ENCODE measurements around the gene PEDS1. TPM values are rescaled to one million over a fixed set of nuclear protein-coding genes. Genes with fewer than 3 reads are reported as not detected.

The PEDS1 gene
- total RNA-seq, 5 donors from 2014 or later (not counting 1 experiment from before 2014, with no cell fraction given) = 17.6 to 20.0 (median 18.3) TPM

DNA sequence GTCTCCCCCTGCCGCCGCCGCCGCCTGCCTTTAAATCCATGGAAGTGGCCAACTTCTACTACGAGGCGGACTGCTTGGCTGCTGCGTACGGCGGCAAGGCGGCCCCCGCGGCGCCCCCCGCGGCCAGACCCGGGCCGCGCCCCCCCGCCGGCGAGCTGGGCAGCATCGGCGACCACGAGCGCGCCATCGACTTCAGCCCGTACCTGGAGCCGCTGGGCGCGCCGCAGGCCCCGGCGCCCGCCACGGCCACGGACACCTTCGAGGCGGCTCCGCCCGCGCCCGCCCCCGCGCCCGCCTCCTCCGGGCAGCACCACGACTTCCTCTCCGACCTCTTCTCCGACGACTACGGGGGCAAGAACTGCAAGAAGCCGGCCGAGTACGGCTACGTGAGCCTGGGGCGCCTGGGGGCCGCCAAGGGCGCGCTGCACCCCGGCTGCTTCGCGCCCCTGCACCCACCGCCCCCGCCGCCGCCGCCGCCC is 37.6 kb upstream of the PEDS1 start:
- peak in 27 of 35 experiments; percentile 22 to 66 (median 47) for DNase-seq
- peaks cover 9 to 38% of the 10 kb centered on the region in 2 experiments for H3K4me1 ChIP-seq (ENCODE audit: control insufficient read depth in 1 of 2, extremely low read depth in 1 of 2, insufficient read depth in 2 of 2, low read length in 2 of 2)
- Mint-ChIP-seq H3K4me1 (peaks cover 21 to 32% (median 28%) of the 10 kb centered on the region in 3 donors), H3K27me3 (peaks cover under 1 to 1% of the 10 kb centered on the region in 2 donors), H3K9me3 (no peaks in the 10 kb centered on the region), H3K27ac (peak overlapping the region in 1 of 2 donors; percentile 80), H3K36me3 (peaks cover 6% of the 10 kb centered on the region), H3K4me3 (peak overlapping the region; percentile 73 to 87 (median 75))
- peak overlapping the region; percentile 52 for H3K27ac ChIP-seq (ENCODE audit: low read length)
- peaks cover 0 to 3% of the 10 kb centered on the region in 2 experiments for H3K27me3 ChIP-seq (replicated peaks in 1 of 2; ENCODE audit: control insufficient read depth in 2 of 2, extremely low read depth in 1 of 2, insufficient read depth in 2 of 2, low read length in 1 of 2)
- WGBS (ENCODE audit: insufficient coverage) = under 1% methylated on average over 66 of the region's 69 CpGs
- H3K4me3 ChIP-seq (ENCODE audit: control insufficient read depth in 1 of 2, extremely low read depth in 1 of 2, low read length in 1 of 2) = peak overlapping the region in 1 of 2 donors; percentile 67
- peak; percentile 33 to 64 (median 54) for ATAC-seq (replicated peaks in 1 of 4)
- POLR2A ChIA-PET = interaction anchor here (0.6 to 0.7 kb wide), 5 partner anchors 10 to 608 kb away, joined by 3 to 12 read pairs (median 5); partner anchors contain the start of gene PEDS1 (in 1 of the 2)
- H3K36me3 ChIP-seq (ENCODE audit: control insufficient read depth in 2 of 2, extremely low read depth in 1 of 2, insufficient read depth in 1 of 2, low read length in 1 of 2) = peaks cover 0 to 9% of the 10 kb centered on the region in 2 donors
- CTCF ChIA-PET = interaction anchor here in 1 of 2 donors (0.6 to 5.7 kb wide), 6 partner anchors 75 to 379 kb away, joined by 3 to 34 read pairs (median 4); no protein-coding TSS in a partner anchor
- H3K9me3 ChIP-seq = no peaks in the 10 kb centered on the region

GRCh38 chr20:50190251-50191064 is 36.9 kb upstream of the PEDS1 start, which contains the start of gene CEBPB:
Gene CEBPB, plus strand, starts transcription at chr20:50190830. Its CDS starts 204 bp downstream, at chr20:50191034.
- WGBS (ENCODE audit: insufficient coverage) = 2% methylated on average over 89 of the region's 89 CpGs
- ChIA-PET POLR2A (interaction anchor here (0.6 to 0.7 kb wide), 2 partner anchors 10 to 37 kb away, joined by 3 to 8 read pairs; partner anchors contain the start of gene PEDS1 (in 1 of the 2)), CTCF (interaction anchor here in 1 of 2 donors (1.5 to 5.7 kb wide), 3 partner anchors 75 to 273 kb away, joined by 3 to 34 read pairs (median 8); no protein-coding TSS in a partner anchor)
- peaks cover 6% of the 10 kb centered on the region for H3K36me3 Mint-ChIP-seq
- DNase-seq = peak; percentile 50 to 86 (median 74)
- H3K27me3 ChIP-seq (replicated peaks in 1 of 2; ENCODE audit: control insufficient read depth in 2 of 2, extremely low read depth in 1 of 2, insufficient read depth in 2 of 2, low read length in 1 of 2) = peaks cover 0 to 8% of the 10 kb centered on the region in 2 experiments
- no peaks in the 10 kb centered on the region for H3K9me3 Mint-ChIP-seq
- peak within 1 kb of the TSS; percentile 67 to 70 for H3K4me3 ChIP-seq (ENCODE audit: control insufficient read depth in 1 of 2, extremely low read depth in 1 of 2, low read length in 1 of 2)
- peak within 1 kb of the TSS; percentile 80 to 87 for H3K27ac Mint-ChIP-seq
- peak within 1 kb of the TSS; percentile 71 for H3K27ac ChIP-seq (ENCODE audit: low read length)
- H3K4me1 Mint-ChIP-seq = peaks cover 21 to 32% (median 30%) of the 10 kb centered on the region in 3 donors
- peaks cover 9 to 39% of the 10 kb centered on the region in 2 experiments for H3K4me1 ChIP-seq (ENCODE audit: control insufficient read depth in 1 of 2, extremely low read depth in 1 of 2, insufficient read depth in 2 of 2, low read length in 2 of 2)
- ATAC-seq (replicated peaks in 1 of 4) = peak; percentile 51 to 68 (median 64)
- H3K4me3 Mint-ChIP-seq = peak within 1 kb of the TSS; percentile 78 to 87 (median 85)
- peaks cover 7 to 8% of the 10 kb centered on the region in 2 donors for H3K27me3 Mint-ChIP-seq
- peaks cover 0 to 9% of the 10 kb centered on the region in 2 donors for H3K36me3 ChIP-seq (ENCODE audit: control insufficient read depth in 2 of 2, extremely low read depth in 1 of 2, insufficient read depth in 1 of 2, low read length in 1 of 2)
- no peaks in the 10 kb centered on the region for H3K9me3 ChIP-seq

GRCh38 chr20:50189681-50190250 is 36.2 kb upstream of the PEDS1 start:
- 68% methylated on average over 19 of the region's 29 CpGs for WGBS (ENCODE audit: insufficient coverage)
- ChIA-PET CTCF (interaction anchor here in 1 of 2 donors (5.7 kb wide), 1 partner anchor 273 kb away, joined by 34 read pairs; no protein-coding TSS in a partner anchor), POLR2A (no interaction called here)
- ATAC-seq (replicated peaks in 1 of 4) = no peak
- DNase-seq = peak in 15 of 35 experiments; percentile 5 to 40 (median 16)
- H3K4me1 ChIP-seq (ENCODE audit: control insufficient read depth in 1 of 2, extremely low read depth in 1 of 2, insufficient read depth in 2 of 2, low read length in 2 of 2) = peaks cover 9 to 35% of the 10 kb centered on the region in 2 experiments
- peak overlapping the region; percentile 11 to 25 for H3K27ac Mint-ChIP-seq
- H3K27ac ChIP-seq (ENCODE audit: low read length) = no peak overlapping the region
- peaks cover 0 to 13% of the 10 kb centered on the region in 2 experiments for H3K27me3 ChIP-seq (replicated peaks in 1 of 2; ENCODE audit: control insufficient read depth in 2 of 2, extremely low read depth in 1 of 2, insufficient read depth in 2 of 2, low read length in 1 of 2)
- H3K4me3 Mint-ChIP-seq = peak overlapping the region; percentile 49 to 87 (median 67)
- peaks cover 1% of the 10 kb centered on the region for H3K36me3 Mint-ChIP-seq
- no peaks in the 10 kb centered on the region for H3K9me3 ChIP-seq
- H3K4me3 ChIP-seq (ENCODE audit: control insufficient read depth in 1 of 2, extremely low read depth in 1 of 2, low read length in 1 of 2) = peak overlapping the region; percentile 11 to 67
- peaks cover 21 to 28% (median 27%) of the 10 kb centered on the region in 3 donors for H3K4me1 Mint-ChIP-seq
- peaks cover 8 to 11% of the 10 kb centered on the region in 2 donors for H3K27me3 Mint-ChIP-seq
- H3K9me3 Mint-ChIP-seq = no peaks in the 10 kb centered on the region
- H3K36me3 ChIP-seq (ENCODE audit: control insufficient read depth in 2 of 2, extremely low read depth in 1 of 2, insufficient read depth in 1 of 2, low read length in 1 of 2) = peaks cover 0 to 6% of the 10 kb centered on the region in 2 donors

- CTCF ChIA-PET = interaction anchor here (0.7 to 5.7 kb wide), 2 partner anchors 274 to 287 kb away, joined by 3 to 34 read pairs; no protein-coding TSS in a partner anchor
- DNase-seq = no peak
- Mint-ChIP-seq H3K27ac (peak overlapping the region; percentile 11 to 72), H3K27me3 (peaks cover 8 to 18% of the 10 kb centered on the region in 2 donors), H3K4me3 (peak overlapping the region in 2 of 3 donors; percentile 67 to 87), H3K9me3 (no peaks in the 10 kb centered on the region), H3K4me1 (peaks cover 20 to 25% (median 21%) of the 10 kb centered on the region in 3 donors), H3K36me3 (no peaks in the 10 kb centered on the region)
- H3K36me3 ChIP-seq (ENCODE audit: control insufficient read depth in 2 of 2, extremely low read depth in 1 of 2, insufficient read depth in 1 of 2, low read length in 1 of 2) = peaks cover 0 to 5% of the 10 kb centered on the region in 2 donors
- ATAC-seq (replicated peaks in 1 of 4) = no peak
- H3K4me3 ChIP-seq (ENCODE audit: control insufficient read depth in 1 of 2, extremely low read depth in 1 of 2, low read length in 1 of 2) = no peak overlapping the region
- H3K4me1 ChIP-seq (ENCODE audit: control insufficient read depth in 1 of 2, extremely low read depth in 1 of 2, insufficient read depth in 2 of 2, low read length in 2 of 2) = peaks cover 9 to 29% of the 10 kb centered on the region in 2 experiments
- no peak overlapping the region for H3K27ac ChIP-seq (ENCODE audit: low read length)
- H3K9me3 ChIP-seq = no peaks in the 10 kb centered on the region
- H3K27me3 ChIP-seq (replicated peaks in 1 of 2; ENCODE audit: control insufficient read depth in 2 of 2, extremely low read depth in 1 of 2, insufficient read depth in 2 of 2, low read length in 1 of 2) = peaks cover 0 to 16% of the 10 kb centered on the region in 2 experiments
- POLR2A ChIA-PET = no interaction called here
- 91% methylated on average over 9 of the region's 18 CpGs for WGBS (ENCODE audit: insufficient coverage)
These were observed 35.6 kb upstream of the PEDS1 start for GRCh38 chr20:50188879-50189680.

DNA sequence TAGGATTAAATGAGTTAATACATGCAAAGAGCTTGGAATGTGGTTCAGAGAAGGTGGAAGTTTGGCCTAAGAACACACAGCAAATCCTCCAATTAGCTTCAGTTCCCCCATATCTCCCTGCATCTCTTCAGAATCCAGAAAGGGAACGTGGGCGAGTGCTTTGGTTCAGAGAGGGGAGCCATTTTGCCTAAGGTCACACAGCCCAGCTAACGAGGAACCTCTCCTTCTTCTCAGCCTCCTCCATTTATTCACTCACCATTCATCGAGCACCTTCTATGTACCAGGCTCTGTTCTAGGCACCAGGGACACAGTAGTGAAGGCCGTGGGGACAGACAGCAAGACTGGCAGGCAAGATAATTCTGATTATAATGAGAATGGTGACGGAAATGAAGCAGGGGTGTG is 34.8 kb upstream of the PEDS1 start:
- ATAC-seq (replicated peaks in 1 of 4) (no peak), DNase-seq (no peak)
- WGBS (ENCODE audit: insufficient coverage) = 100% methylated on average over 1 of the region's 6 CpGs
- H3K4me3 ChIP-seq (ENCODE audit: control insufficient read depth in 1 of 2, extremely low read depth in 1 of 2, low read length in 1 of 2) = no peak overlapping the region
- Mint-ChIP-seq H3K36me3 (no peaks in the 10 kb centered on the region), H3K4me1 (peaks cover 13 to 19% (median 14%) of the 10 kb centered on the region in 3 donors), H3K27me3 (peaks cover 8 to 22% of the 10 kb centered on the region in 2 donors), H3K9me3 (no peaks in the 10 kb centered on the region), H3K27ac (peak overlapping the region in 1 of 2 donors; percentile 72), H3K4me3 (peak overlapping the region in 1 of 3 donors; percentile 56)
- H3K27ac ChIP-seq (ENCODE audit: low read length) = no peak overlapping the region
- no peaks in the 10 kb centered on the region for H3K9me3 ChIP-seq
- ChIA-PET CTCF (interaction anchor here (0.6 to 5.7 kb wide), 4 partner anchors 274 to 732 kb away, joined by 3 to 34 read pairs (median 5); partner anchors contain the start of gene KCNB1 (in 1 of the 2)), POLR2A (no interaction called here)
- H3K4me1 ChIP-seq (ENCODE audit: control insufficient read depth in 1 of 2, extremely low read depth in 1 of 2, insufficient read depth in 2 of 2, low read length in 2 of 2) = peaks cover 8 to 21% of the 10 kb centered on the region in 2 experiments
- no peaks in the 10 kb centered on the region for H3K36me3 ChIP-seq (ENCODE audit: control insufficient read depth in 2 of 2, extremely low read depth in 1 of 2, insufficient read depth in 1 of 2, low read length in 1 of 2)
- peaks cover 0 to 16% of the 10 kb centered on the region in 2 experiments for H3K27me3 ChIP-seq (replicated peaks in 1 of 2; ENCODE audit: control insufficient read depth in 2 of 2, extremely low read depth in 1 of 2, insufficient read depth in 2 of 2, low read length in 1 of 2)

All from T-cell (primary cell).